NCI-H1048 (cell line): ENCODE results near the gene GAN.

Experiments
- DNase-seq: peaks from one replicate; lab custom pipeline; 2025; lab: John Stamatoyannopoulos, UW

Gene GAN

GRCh38 chr16:81314603-81315270 lies at the start of gene GAN:
Gene GAN (plus strand): TSS chr16:81314962. CDS start chr16:81315114, 152 bp downstream.
- peak; percentile 21 for DNase-seq

GRCh38 chr16:81265052-81265451 lies 49.7 kb upstream of the GAN start:
- no peak for DNase-seq

GRCh38 chr16:81265658-81266451 lies 48.9 kb upstream of the GAN start:
- DNase-seq, result no peak

GRCh38 chr16:81266680-81267095 lies 48.1 kb upstream of the GAN start:
- DNase-seq, result no peak

GRCh38 chr16:81268509-81268908 lies 46.3 kb upstream of the GAN start:
- DNase-seq, result no peak

GRCh38 chr16:81273223-81273950 lies 41.4 kb upstream of the GAN start:
- DNase-seq, result no peak

- no peak for DNase-seq
Measured at GRCh38 chr16:81275064-81275532, 39.7 kb upstream of the GAN start.

GRCh38 chr16:81275795-81276194 lies 39.0 kb upstream of the GAN start:
- DNase-seq, result no peak

- DNase-seq, result no peak
Measured at GRCh38 chr16:81276323-81276722, 38.4 kb upstream of the GAN start.

- no peak for DNase-seq
Measured at GRCh38 chr16:81277541-81278080, 37.2 kb upstream of the GAN start.

- DNase-seq, result no peak
Measured at GRCh38 chr16:81278526-81278925, 36.2 kb upstream of the GAN start.

- no peak for DNase-seq
Measured at GRCh38 chr16:81279392-81279791, 35.4 kb upstream of the GAN start.

- no peak for DNase-seq
Measured at GRCh38 chr16:81280393-81280792, 34.4 kb upstream of the GAN start.

GRCh38 chr16:81283044-81283443 lies 31.7 kb upstream of the GAN start:
- no peak for DNase-seq

- DNase-seq, result no peak
Measured at GRCh38 chr16:81284995-81285600, 29.7 kb upstream of the GAN start.

- DNase-seq, result no peak
Measured at GRCh38 chr16:81286190-81286589, 28.6 kb upstream of the GAN start.

- DNase-seq, result no peak
Measured at GRCh38 chr16:81291117-81291516, 23.6 kb upstream of the GAN start.

GRCh38 chr16:81292936-81293335 lies 21.8 kb upstream of the GAN start:
- DNase-seq, result no peak

GRCh38 chr16:81293909-81294802 lies 20.6 kb upstream of the GAN start:
- no peak for DNase-seq

GRCh38 chr16:81296631-81297030 lies 18.1 kb upstream of the GAN start:
- DNase-seq, result no peak

GRCh38 chr16:81307770-81308169 lies 7.0 kb upstream of the GAN start:
- no peak for DNase-seq
